LNCAP (cell line): ENCODE measurements around the gene MPHOSPH9.

ENCODE experiments used
- CTCF ChIP-seq: fragments of 450-650 bp; IDR thresholded peaks from 2 replicates; pipeline ENCODE4 v1.5.1; 2017; ENCODE audit warnings: mild to moderate bottlenecking

The MPHOSPH9 gene

GRCh38 chr12:123148223-123148622 lies 84.7 kb downstream of the MPHOSPH9 start:
- no peak for TF ChIP-seq CTCF

GRCh38 chr12:123145211-123145610 lies 87.7 kb downstream of the MPHOSPH9 start:
- TF ChIP-seq CTCF: no peak

- no peak for TF ChIP-seq CTCF
Observed at GRCh38 chr12:123143736-123144461, 89.0 kb downstream of the MPHOSPH9 start.

GRCh38 chr12:123142921-123143735 lies 89.8 kb downstream of the MPHOSPH9 start:
- no peak for TF ChIP-seq CTCF

- TF ChIP-seq CTCF: no peak
Observed at GRCh38 chr12:123142518-123142840, 90.5 kb downstream of the MPHOSPH9 start.

- no peak for TF ChIP-seq CTCF
Observed at GRCh38 chr12:123141615-123142517, 91.1 kb downstream of the MPHOSPH9 start.
